ENCODE measurements around the gene MBOAT1.

The MBOAT1 gene

DNA sequence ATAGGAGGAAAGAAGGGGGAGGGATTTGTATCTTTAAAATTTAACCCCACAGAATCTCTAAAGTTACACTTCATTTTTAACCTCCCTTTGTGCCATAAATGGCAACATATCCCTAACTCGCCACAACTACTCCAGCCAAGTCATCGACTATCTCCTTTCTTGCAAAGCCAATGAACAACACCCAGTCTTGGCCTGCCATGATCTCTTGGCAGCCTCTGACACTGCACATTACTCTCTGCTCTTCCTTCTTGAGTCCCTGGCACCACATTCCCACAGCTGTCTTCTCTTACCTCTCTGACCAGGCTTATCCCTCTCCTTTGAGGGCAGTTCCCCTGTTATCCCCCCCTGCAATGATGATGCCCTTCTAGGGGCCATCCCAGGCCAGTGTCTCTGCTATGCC is 42.5 kb downstream of the MBOAT1 start:
- Histone ChIP-seq H3K4me3 (ENCODE audit: low read depth, low read length) (no peak overlapping the region), H3K9me3 (ENCODE audit: severe bottlenecking) (no peaks in the 10 kb centered on the region), H3K27me3 (ENCODE audit: insufficient read depth, low read depth, severe bottlenecking) (no peaks in the 10 kb centered on the region), H3K36me3 (no peaks in the 10 kb centered on the region), H3K27ac (no peak overlapping the region)
- TF ChIP-seq, protein P1, sequence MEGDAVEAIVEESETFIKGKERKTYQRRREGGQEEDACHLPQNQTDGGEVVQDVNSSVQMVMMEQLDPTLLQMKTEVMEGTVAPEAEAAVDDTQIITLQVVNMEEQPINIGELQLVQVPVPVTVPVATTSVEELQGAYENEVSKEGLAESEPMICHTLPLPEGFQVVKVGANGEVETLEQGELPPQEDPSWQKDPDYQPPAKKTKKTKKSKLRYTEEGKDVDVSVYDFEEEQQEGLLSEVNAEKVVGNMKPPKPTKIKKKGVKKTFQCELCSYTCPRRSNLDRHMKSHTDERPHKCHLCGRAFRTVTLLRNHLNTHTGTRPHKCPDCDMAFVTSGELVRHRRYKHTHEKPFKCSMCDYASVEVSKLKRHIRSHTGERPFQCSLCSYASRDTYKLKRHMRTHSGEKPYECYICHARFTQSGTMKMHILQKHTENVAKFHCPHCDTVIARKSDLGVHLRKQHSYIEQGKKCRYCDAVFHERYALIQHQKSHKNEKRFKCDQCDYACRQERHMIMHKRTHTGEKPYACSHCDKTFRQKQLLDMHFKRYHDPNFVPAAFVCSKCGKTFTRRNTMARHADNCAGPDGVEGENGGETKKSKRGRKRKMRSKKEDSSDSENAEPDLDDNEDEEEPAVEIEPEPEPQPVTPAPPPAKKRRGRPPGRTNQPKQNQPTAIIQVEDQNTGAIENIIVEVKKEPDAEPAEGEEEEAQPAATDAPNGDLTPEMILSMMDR (IDR thresholded peaks at IDR 0.05; ENCODE audit: low read depth, low read length) = no peak
- DNase-seq = no peak

DNA sequence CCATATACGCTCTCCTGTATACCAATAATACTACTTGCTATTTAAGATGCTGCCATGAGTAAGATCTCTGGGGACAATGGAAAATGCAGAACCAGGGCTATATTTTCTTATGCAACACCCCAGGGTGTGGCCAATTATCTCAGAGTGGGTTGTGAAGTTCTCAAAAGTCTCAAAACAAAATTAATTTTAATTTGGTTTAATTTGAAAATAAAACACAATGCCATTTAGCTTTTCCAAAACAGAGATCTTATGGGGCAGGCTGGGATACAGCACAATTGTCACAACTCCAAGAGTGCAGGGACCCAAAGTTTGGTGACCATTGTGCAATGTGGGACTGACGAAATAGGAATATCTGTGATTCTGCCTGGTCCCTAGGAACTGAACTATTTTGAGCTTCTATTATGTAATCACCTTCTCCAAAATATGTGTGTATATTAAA is 43.1 kb downstream of the MBOAT1 start:
- Histone ChIP-seq H3K27ac (no peak overlapping the region), H3K4me3 (ENCODE audit: low read depth, low read length) (no peak overlapping the region), H3K9me3 (ENCODE audit: severe bottlenecking) (no peaks in the 10 kb centered on the region), H3K27me3 (ENCODE audit: insufficient read depth, low read depth, severe bottlenecking) (no peaks in the 10 kb centered on the region), H3K36me3 (no peaks in the 10 kb centered on the region)
- DNase-seq = no peak
- TF ChIP-seq, protein P1 (IDR thresholded peaks at IDR 0.05; ENCODE audit: low read depth, low read length) = no peak

DNA sequence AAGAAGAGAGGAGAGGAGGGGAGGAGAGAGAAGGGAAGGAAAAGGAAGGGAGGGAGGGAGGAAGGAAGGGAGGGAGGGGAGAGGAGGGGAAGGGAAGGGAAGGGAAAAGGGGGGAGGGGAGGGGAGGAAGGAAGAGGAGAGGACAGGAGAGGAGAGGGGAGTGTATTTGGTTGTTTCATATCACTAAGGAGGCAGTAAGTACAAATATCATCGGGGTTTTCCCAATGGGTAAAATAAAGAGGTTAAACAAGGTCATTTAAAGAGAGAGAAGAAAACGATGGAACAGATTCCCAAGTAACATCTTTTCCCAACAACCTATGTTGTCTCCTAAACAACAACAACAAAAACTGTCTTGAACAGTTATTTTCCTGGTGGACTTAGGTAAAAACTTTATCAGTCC is 43.6 kb downstream of the MBOAT1 start:
- TF ChIP-seq, protein P1 (IDR thresholded peaks at IDR 0.05; ENCODE audit: low read depth, low read length) = no peak
- H3K9me3 ChIP-seq (ENCODE audit: severe bottlenecking) = no peaks in the 10 kb centered on the region
- H3K4me3 ChIP-seq (ENCODE audit: low read depth, low read length) = no peak overlapping the region
- DNase-seq = no peak
- no peaks in the 10 kb centered on the region for H3K27me3 ChIP-seq (ENCODE audit: insufficient read depth, low read depth, severe bottlenecking)
- H3K36me3 ChIP-seq = no peaks in the 10 kb centered on the region
- no peak overlapping the region for H3K27ac ChIP-seq

DNA sequence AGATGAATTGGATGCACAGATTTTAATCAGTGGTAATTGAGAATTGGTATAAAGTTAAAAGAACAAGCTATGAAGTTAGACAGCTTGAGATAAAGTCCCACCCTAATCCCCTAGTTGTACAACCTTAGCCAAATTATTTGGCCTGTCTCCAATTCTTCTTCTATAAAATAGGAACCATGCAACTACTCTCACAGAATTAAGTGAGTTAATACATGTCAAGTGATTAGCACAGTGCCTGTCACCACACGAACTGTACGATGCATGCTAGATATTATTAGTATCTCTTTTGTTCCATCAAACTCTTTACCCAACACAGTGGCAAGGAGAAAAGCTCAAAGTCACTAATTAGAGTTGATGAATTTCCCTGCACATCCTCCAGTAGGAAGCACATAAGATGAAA is 44.7 kb downstream of the MBOAT1 start:
- Histone ChIP-seq H3K9me3 (ENCODE audit: severe bottlenecking) (no peaks in the 10 kb centered on the region), H3K27ac (no peak overlapping the region), H3K27me3 (ENCODE audit: insufficient read depth, low read depth, severe bottlenecking) (no peaks in the 10 kb centered on the region), H3K4me3 (ENCODE audit: low read depth, low read length) (no peak overlapping the region), H3K36me3 (no peaks in the 10 kb centered on the region)
- TF ChIP-seq, protein P1 (IDR thresholded peaks at IDR 0.05; ENCODE audit: low read depth, low read length) = no peak
- no peak for DNase-seq

DNA sequence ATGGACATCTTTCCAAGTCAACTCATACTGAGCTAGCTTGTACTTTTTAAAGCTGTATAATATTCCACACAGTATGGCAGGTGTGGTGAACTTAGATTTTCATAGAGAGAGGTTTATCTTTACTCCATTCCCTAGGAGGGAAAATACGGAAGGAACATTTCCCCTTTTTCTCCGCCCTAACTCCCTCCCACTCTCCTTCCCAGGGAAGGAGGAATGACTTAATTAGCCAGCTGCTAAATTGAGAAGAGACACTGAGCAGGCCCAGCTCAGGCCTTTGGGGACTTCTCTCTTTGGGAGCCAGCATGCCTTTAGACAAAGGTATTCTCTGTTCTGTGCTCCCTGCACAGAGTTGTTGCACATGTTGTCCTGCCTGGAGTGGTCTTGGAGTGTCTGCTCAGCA is 46.1 kb downstream of the MBOAT1 start:
- TF ChIP-seq, protein P1 (IDR thresholded peaks at IDR 0.05; ENCODE audit: low read depth, low read length) = no peak
- Histone ChIP-seq H3K27me3 (ENCODE audit: insufficient read depth, low read depth, severe bottlenecking) (no peaks in the 10 kb centered on the region), H3K36me3 (no peaks in the 10 kb centered on the region), H3K9me3 (ENCODE audit: severe bottlenecking) (no peaks in the 10 kb centered on the region), H3K4me3 (ENCODE audit: low read depth, low read length) (no peak overlapping the region), H3K27ac (no peak overlapping the region)
- no peak for DNase-seq

DNA sequence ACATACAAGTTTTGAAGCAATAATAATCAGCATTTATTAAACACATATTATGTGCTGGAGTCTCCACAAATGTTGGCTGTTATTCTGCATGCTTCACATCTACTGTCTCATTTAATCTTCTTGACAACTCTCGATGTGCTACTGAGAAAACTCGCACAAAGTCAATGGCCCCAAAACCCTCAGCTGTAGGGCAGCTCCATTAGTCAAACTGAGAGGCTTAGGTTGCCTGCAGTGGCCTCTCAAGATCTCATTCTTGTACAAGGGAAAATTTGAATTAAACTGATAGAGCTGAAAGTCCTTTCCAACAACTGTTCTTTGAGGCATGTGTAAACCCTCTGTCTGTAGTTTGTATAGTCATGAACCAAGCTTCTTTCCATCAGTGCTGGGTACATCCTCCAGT is 49.8 kb downstream of the MBOAT1 start:
- TF ChIP-seq, protein P1 (IDR thresholded peaks at IDR 0.05; ENCODE audit: low read depth, low read length) = no peak
- no peaks in the 10 kb centered on the region for H3K36me3 ChIP-seq
- H3K4me3 ChIP-seq (ENCODE audit: low read depth, low read length) = no peak overlapping the region
- no peaks in the 10 kb centered on the region for H3K9me3 ChIP-seq (ENCODE audit: severe bottlenecking)
- H3K27me3 ChIP-seq (ENCODE audit: insufficient read depth, low read depth, severe bottlenecking) = no peaks in the 10 kb centered on the region
- H3K27ac ChIP-seq = peak overlapping the region; percentile 43
- peak; percentile 54 for DNase-seq
